ENCODE results near the gene IGSF21.

The IGSF21 gene

DNA sequence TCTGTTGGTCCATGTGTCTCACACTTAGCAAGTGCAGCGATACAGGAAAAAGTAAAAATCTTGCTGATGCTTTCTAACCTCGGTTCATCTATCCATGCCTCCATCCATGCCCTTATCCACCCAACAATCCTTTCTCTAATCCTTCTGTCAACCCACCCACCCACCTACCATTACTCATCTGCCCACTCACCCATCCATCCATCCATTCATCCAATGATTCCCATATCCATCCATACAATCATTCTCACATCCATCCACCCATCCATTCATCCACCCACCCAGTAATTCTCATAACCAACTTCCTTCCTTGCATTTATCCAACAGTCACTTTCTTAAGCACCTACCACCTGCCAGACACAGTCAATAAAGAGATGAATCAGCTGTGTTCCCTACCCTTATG is 6.1 kb upstream of the IGSF21 start:
- H3K4me3 ChIP-seq (ENCODE audit: low read depth, low read length), result no peak overlapping the region
- no peak for DNase-seq (ENCODE audit: low read depth)
- TF ChIP-seq, protein P1, sequence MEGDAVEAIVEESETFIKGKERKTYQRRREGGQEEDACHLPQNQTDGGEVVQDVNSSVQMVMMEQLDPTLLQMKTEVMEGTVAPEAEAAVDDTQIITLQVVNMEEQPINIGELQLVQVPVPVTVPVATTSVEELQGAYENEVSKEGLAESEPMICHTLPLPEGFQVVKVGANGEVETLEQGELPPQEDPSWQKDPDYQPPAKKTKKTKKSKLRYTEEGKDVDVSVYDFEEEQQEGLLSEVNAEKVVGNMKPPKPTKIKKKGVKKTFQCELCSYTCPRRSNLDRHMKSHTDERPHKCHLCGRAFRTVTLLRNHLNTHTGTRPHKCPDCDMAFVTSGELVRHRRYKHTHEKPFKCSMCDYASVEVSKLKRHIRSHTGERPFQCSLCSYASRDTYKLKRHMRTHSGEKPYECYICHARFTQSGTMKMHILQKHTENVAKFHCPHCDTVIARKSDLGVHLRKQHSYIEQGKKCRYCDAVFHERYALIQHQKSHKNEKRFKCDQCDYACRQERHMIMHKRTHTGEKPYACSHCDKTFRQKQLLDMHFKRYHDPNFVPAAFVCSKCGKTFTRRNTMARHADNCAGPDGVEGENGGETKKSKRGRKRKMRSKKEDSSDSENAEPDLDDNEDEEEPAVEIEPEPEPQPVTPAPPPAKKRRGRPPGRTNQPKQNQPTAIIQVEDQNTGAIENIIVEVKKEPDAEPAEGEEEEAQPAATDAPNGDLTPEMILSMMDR (IDR thresholded peaks at IDR 0.05; ENCODE audit: insufficient read depth, low read depth, low read length, missing control alignments), result no peak

DNA sequence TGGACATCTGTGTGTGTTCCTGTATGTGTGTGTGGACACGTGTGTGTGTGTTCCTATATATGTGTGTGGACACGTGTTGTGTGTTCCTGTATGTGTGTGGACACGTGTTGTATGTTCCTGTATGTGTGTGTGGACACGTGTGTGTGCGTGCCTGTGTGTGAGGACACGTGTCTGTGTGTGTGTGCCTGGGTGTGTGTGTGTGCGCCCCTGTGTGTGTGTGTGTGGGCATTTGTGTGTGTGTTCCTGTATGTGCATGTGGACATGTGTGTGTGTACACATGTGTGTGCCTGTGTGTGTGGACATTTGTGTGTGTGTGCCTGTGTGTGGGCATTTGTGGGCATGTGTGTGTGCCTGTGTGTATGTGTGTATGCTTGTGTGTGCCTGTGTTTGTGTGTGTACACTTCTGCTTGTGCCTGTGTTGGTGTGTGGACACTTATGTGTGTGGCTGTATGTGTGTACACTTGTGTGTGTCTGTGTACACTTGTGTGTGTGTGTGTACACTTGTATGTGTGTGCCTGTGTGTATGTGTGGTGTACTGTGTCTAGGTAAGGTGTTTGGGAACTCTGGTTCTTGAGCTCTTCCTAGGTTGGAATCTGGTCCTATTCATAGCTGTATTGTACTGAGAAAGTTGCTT is 3.7 kb upstream of the IGSF21 start:
- TF ChIP-seq, protein P1 (IDR thresholded peaks at IDR 0.05; ENCODE audit: insufficient read depth, low read depth, low read length, missing control alignments), result no peak
- H3K4me3 ChIP-seq (ENCODE audit: low read depth, low read length), result no peak overlapping the region
- no peak for DNase-seq (ENCODE audit: low read depth)

DNA sequence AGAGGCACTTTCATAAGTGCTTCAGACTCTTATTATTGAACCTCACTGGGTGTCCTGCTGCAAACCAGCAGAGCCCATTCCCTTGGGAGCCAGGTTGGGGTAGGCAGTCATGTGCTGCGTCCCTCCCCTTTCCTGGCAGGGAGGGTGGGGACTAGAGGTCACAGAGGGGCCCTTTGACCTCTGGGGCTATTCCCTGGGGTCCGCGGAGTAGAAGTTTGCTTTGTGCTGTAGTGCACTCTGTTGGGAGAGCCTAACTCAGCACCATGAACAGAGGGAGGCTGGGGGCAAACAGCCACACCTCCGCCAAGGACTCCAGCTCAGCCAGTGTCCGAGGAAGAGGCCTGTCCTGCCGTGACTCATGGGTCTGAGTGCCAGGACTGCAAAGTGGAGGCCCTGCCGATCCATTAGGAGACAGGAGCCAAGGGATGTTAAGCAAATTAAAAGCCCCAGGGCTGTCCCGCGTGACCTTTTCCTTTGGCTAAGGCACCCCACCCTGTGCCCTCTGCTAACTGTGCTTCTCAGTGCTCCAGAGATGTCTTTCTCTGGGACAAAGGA is 3.0 kb upstream of the IGSF21 start:
- H3K4me3 ChIP-seq (ENCODE audit: low read depth, low read length), result no peak overlapping the region
- DNase-seq (ENCODE audit: low read depth), result no peak
- TF ChIP-seq, protein P1 (IDR thresholded peaks at IDR 0.05; ENCODE audit: insufficient read depth, low read depth, low read length, missing control alignments), result no peak

DNA sequence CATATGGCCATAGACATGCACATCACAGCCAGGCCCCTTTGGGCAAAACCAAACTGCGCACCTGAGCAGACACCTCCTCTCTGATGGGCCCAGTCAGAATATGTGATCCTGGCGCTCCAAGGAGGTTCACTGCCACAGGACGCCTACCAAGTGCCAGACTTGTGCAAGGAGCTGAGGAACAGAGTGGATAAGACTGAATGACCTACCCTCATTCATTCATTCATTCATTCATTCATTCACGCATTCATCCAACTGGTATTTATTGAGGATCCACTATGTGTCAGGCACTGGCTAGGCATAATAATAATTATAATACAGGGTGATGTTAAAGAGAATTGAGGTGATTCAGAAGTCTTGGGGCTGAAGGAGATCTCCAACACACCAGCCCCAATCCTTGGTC is 2.4 kb upstream of the IGSF21 start:
- H3K4me3 ChIP-seq (ENCODE audit: low read depth, low read length), result no peak overlapping the region
- no peak for DNase-seq (ENCODE audit: low read depth)
- TF ChIP-seq, protein P1 (IDR thresholded peaks at IDR 0.05; ENCODE audit: insufficient read depth, low read depth, low read length, missing control alignments), result no peak

DNA sequence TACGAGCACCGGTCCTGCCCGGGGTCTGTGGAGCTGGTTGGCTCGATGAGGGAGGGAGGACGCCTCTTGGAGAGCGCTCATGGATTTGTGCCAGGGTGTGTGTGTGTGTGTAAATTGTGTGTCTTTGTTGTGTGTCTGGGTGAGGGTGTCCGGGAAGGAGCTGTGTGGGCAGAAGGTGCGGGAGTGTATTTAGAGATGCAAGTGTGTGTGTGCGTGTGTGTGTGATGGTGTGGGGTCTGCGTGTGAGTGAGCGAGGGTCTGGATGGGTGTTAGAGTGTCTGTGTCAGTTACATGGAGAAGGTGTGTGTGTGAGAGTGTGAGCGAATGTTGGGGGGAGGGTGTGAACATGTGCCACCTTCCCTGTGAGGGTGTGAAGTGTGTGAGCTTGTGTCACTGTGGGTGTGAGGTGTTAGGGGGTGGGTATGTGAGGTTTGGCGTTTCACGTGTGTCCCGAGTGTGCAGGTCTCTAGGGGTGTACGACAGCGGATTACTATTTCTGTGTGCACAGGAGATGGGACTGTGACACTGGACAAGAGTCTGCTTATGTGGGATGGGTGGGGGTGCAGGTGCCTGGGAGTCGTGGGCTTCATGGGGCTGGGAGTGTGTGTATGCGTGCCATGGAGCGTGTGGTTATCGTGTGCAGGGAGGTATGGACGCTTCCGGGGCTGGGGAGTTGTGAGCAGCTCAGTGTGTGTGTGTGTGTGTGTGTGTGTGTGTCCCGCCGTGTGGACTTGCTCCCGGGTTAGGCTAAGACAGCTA is 880 bp downstream of the IGSF21 start:
- no peak overlapping the region for H3K4me3 ChIP-seq (ENCODE audit: low read depth, low read length)
- TF ChIP-seq, protein P1 (IDR thresholded peaks at IDR 0.05; ENCODE audit: insufficient read depth, low read depth, low read length, missing control alignments), result no peak
- no peak for DNase-seq (ENCODE audit: low read depth)

DNA sequence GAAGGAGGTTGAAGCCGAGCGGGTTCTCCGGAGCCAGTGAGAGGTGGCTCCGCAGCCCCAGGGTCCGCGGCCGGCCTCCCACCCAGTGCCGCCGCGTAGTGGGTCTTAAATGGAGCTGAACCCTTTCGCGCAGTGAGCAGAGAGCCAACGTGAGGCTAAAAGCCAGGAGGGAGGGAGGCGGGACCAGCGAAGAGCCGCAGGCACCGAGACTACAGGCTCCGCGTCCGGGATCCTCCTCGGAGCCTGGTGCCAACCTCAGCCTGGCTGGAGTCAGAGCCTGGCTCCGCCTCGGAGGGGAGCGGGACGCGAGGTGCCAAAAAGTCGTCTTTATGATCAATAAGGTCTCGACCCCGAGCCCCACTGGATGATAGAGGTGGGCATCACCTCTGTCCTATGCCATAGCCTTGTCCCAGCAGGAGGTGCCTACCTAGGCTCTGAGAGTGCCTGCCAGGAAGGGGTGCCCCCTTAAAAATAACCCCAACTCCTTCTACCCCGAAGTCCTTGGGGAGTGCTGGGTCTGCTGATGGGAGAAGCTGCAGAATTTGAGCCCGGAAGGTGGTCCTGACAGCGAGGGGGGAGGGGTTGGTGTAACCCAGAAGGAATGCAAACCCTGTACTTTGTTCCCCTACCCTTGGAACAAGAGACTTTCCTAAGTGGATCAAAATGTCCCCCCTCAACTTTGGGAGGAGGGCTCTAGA is 1.6 kb downstream of the IGSF21 start:
- no peak overlapping the region for H3K4me3 ChIP-seq (ENCODE audit: low read depth, low read length)
- DNase-seq (ENCODE audit: low read depth), result no peak

More for the DNA sequence above, 1.6 kb downstream of the IGSF21 start:
- TF ChIP-seq, protein P1 (IDR thresholded peaks at IDR 0.05; ENCODE audit: insufficient read depth, low read depth, low read length, missing control alignments), result no peak

Measured in GM12865 (cell line).